Smooth muscle cell (in vitro differentiated cells): ENCODE measurements around the gene ACTR6. TPM values are rescaled to one million over a fixed set of nuclear protein-coding genes. Genes with fewer than 3 reads are reported as not detected.

Source experiments
- DNase-seq: peaks from one replicate; lab custom pipeline; 2025; ENCODE audit not compliant: unreplicated experiment; lab: John Stamatoyannopoulos, UW
- H2AFZ ChIP-seq: fragments of 200-600 bp; sonication (generic); 2 replicates; pipeline ENCODE4 v1.6.0; 2016; ENCODE audit warnings: antibody characterized with exemption, low read depth, mild to moderate bottlenecking
- H3F3A ChIP-seq: fragments of 200-600 bp; sonication (generic); 2 replicates; pipeline ENCODE4 v1.6.0; 2017; ENCODE audit warnings: antibody characterized with exemption, low read depth
- H3K27ac ChIP-seq: fragments of 200-600 bp; sonication (generic); 2 replicates; pipeline ENCODE4 v1.5.1; 2016; ENCODE audit warnings: low read depth, mild to moderate bottlenecking
- H3K27me3 ChIP-seq: fragments of 200-600 bp; sonication (generic); 2 replicates; pipeline ENCODE4 v1.6.1; 2016; ENCODE audit warnings: low read depth, mild to moderate bottlenecking
- H3K36me3 ChIP-seq: fragments of 200-600 bp; sonication (generic); 2 replicates; pipeline ENCODE4 v1.5.1; 2016; ENCODE audit warnings: low read depth
- H3K4me1 ChIP-seq: fragments of 200-600 bp; sonication (generic); 2 replicates; pipeline ENCODE4 v1.5.1; 2016; ENCODE audit warnings: low read depth
- H3K4me2 ChIP-seq: fragments of 200-600 bp; sonication (generic); 2 replicates; pipeline ENCODE4 v1.6.0; 2016; ENCODE audit warnings: mild to moderate bottlenecking
- H3K4me3 ChIP-seq: fragments of 200-600 bp; sonication (generic); 2 replicates; pipeline ENCODE4 v1.5.1; 2016; ENCODE audit warnings: mild to moderate bottlenecking
- H3K79me2 ChIP-seq: fragments of 200-600 bp; sonication (generic); 2 replicates; pipeline ENCODE4 v1.6.0; 2016; ENCODE audit warnings: low read depth, mild to moderate bottlenecking
- H3K9ac ChIP-seq: fragments of 200-600 bp; sonication (generic); 2 replicates; pipeline ENCODE4 v1.6.0; 2016; ENCODE audit warnings: low read depth
- H3K9me3 ChIP-seq: fragments of 200-600 bp; sonication (generic); replicated peaks from 2 replicates; pipeline ENCODE4 v1.5.1; 2016; ENCODE audit warnings: low read depth
- H4K20me1 ChIP-seq: fragments of 200-600 bp; sonication (generic); 2 replicates; pipeline ENCODE4 v1.6.0; 2016; ENCODE audit warnings: low read depth
- WGBS: methylation state at CpG from one replicate; pipeline ENCODE4 v1.1.7; 2016; ENCODE audit warnings: low lambda C conversion rate; 5-methylcytosine and 5-hydroxymethylcytosine counted together
- polyA plus RNA-seq: library from polyadenylated mRNA; unstranded; fragments of >200 nt; fragmentation: Nextera tagmentation; extraction: Ambion mirVana; gene quantifications from 2 replicates; pipeline ENCODE4 v1.2.1, GENCODE V29; 2016
- total RNA-seq: library from RNA; depleted of rRNA; stranded (reverse); fragments of >200 nt; gene quantifications from 2 replicates; pipeline ENCODE4 v1.2.3, GENCODE V29; 2014
- TF ChIP-seq, protein P1 (sequence below): fragments of 200-600 bp; sonication (generic); IDR thresholded peaks from 2 replicates; pipeline ENCODE4 v1.5.1; 2017; ENCODE audit warnings: borderline replicate concordance, mild to moderate bottlenecking, antibody characterized with exemption; ENCODE audit not compliant: insufficient read depth, poor library complexity, severe bottlenecking

The ACTR6 gene
- total and polyA plus RNA-seq, 2 experiments from 2014 or later = 21.7 to 27.3 TPM

DNA sequence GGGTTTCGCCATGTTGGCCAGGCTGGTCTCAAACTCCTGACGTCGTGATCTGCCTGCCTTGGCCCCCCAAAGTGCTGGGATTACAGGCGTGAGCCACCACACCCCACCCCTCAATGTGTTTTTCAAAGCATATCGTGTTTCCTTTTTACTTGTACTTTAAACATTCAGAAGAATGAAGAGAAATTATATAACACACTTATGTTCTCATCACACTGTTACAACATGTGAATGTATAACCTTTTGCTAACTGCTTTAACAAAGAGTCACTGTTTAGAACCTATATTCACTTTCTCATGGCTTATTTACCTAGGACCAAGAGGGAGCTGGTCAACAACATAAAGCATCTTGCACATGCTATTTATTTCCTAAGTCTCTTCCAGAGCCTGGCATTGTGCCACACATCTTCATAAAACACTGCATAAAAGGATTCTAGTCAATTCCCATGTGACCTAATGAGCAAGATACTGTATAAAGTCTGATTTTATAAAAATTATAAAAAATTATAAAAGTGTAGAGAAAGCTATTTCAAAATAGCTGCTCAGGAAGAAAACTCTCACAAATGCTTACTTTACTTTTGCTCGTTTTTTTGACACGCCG lies 16.0 kb upstream of the ACTR6 start:
- Histone ChIP-seq H3K4me2 (no peak overlapping the region), H2AFZ (no peak overlapping the region), H3K27me3 (no peaks in the 10 kb centered on the region), H3K36me3 (no peaks in the 10 kb centered on the region), H3K9ac (no peak overlapping the region), H3K79me2 (no peaks in the 10 kb centered on the region), H3K4me3 (no peak overlapping the region), H3K27ac (no peak overlapping the region), H3F3A (no peaks in the 10 kb centered on the region), H4K20me1 (no peaks in the 10 kb centered on the region), H3K9me3 (no peaks in the 10 kb centered on the region), H3K4me1 (no peaks in the 10 kb centered on the region)
- 94% methylated on average over 8 of the region's 8 CpGs for WGBS
- TF ChIP-seq, protein P1, sequence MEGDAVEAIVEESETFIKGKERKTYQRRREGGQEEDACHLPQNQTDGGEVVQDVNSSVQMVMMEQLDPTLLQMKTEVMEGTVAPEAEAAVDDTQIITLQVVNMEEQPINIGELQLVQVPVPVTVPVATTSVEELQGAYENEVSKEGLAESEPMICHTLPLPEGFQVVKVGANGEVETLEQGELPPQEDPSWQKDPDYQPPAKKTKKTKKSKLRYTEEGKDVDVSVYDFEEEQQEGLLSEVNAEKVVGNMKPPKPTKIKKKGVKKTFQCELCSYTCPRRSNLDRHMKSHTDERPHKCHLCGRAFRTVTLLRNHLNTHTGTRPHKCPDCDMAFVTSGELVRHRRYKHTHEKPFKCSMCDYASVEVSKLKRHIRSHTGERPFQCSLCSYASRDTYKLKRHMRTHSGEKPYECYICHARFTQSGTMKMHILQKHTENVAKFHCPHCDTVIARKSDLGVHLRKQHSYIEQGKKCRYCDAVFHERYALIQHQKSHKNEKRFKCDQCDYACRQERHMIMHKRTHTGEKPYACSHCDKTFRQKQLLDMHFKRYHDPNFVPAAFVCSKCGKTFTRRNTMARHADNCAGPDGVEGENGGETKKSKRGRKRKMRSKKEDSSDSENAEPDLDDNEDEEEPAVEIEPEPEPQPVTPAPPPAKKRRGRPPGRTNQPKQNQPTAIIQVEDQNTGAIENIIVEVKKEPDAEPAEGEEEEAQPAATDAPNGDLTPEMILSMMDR = no peak
- DNase-seq = no peak

DNA sequence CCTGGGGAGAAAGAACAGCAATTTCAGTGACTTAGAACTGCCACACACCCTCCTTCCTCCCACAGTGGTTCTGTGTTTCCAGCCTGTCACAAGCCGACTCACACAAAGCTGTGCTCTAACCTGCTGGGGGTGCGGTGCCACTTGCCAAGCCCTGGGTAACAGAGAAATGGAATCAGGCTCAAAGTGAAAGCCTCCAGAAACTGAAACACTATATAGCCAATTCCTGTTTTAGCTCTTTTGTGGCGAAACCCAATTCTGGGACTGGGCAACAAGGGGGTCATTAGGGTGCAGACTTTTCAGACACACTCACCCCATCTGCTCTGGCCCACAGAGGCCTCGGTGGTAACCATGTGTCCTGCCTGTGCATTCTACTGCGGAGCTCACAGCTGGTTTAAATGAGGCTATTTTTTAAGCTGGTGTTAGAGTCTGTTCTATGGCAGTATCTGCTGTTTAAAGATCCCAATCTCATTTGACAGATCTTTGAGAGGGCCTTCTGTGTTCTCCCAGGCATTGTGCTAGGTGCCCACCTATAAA lies 15.2 kb upstream of the ACTR6 start:
- TF ChIP-seq, protein P1 = no peak
- 75% methylated on average over 5 of the region's 5 CpGs for WGBS

DNA sequence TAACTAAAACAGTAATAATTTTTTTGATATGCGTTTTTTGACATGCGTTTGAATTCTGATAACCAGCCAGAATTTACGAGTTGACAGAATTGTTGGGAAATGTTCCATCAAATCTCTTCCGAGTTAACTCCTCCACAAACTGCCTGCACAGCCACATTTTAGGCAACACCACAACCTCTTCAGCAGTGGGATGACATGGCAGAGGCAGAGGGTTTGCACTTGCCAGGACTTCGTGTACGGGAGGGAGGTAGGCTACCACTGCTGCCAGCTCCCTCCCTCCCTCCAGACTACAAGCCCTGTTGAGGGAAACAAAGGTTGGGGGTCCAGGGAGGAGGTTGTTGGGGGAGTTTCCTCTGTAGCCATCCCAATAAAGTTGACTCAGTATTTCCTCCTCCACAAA lies 14.5 kb upstream of the ACTR6 start:
- H3K36me3 ChIP-seq = no peaks in the 10 kb centered on the region
- no peaks in the 10 kb centered on the region for H3K79me2 ChIP-seq
- H3K27me3 ChIP-seq = no peaks in the 10 kb centered on the region
- no peak overlapping the region for H3K4me2 ChIP-seq
- no peaks in the 10 kb centered on the region for H3K4me1 ChIP-seq
- no peak for DNase-seq
- 67% methylated on average over 6 of the region's 6 CpGs for WGBS
- H2AFZ ChIP-seq = no peak overlapping the region
- TF ChIP-seq, protein P1 = no peak
- H4K20me1 ChIP-seq = no peaks in the 10 kb centered on the region
- no peaks in the 10 kb centered on the region for H3K9me3 ChIP-seq
- H3K4me3 ChIP-seq = no peak overlapping the region
- no peaks in the 10 kb centered on the region for H3F3A ChIP-seq
- H3K27ac ChIP-seq = no peak overlapping the region
- no peak overlapping the region for H3K9ac ChIP-seq

More for the DNA sequence above, 15.2 kb upstream of the ACTR6 start:
- no peak for DNase-seq
- no peak overlapping the region for H3K9ac ChIP-seq
- H3K36me3 ChIP-seq = no peaks in the 10 kb centered on the region
- no peaks in the 10 kb centered on the region for H3F3A ChIP-seq
- no peak overlapping the region for H3K4me3 ChIP-seq
- no peak overlapping the region for H3K4me2 ChIP-seq
- H3K27ac ChIP-seq = no peak overlapping the region
- no peaks in the 10 kb centered on the region for H3K9me3 ChIP-seq
- no peaks in the 10 kb centered on the region for H4K20me1 ChIP-seq
- no peak overlapping the region for H2AFZ ChIP-seq
- H3K27me3 ChIP-seq = no peaks in the 10 kb centered on the region
- no peaks in the 10 kb centered on the region for H3K4me1 ChIP-seq
- no peaks in the 10 kb centered on the region for H3K79me2 ChIP-seq

DNA sequence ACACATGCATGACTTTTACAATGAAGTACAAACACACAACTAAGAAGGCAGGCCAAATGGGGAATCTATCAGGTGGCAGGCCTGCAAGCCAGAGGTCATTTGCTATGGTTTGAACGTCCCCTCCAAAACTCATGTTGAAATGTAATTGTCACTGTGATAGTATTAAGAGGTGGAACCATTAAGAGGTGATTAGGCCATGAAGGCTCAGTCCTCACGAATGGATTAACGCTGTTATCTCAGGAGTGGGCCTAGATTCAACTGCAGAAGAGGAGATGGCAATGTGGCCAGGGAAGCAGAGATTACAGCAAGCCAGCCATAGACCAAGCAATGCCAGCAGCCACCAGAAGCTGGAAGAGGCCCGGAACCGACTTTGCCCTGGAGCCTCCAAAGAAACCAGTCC lies 13.5 kb upstream of the ACTR6 start:
- Histone ChIP-seq H3K4me1 (no peaks in the 10 kb centered on the region), H3K9me3 (no peaks in the 10 kb centered on the region), H3K9ac (no peak overlapping the region), H3K27ac (no peak overlapping the region), H3K27me3 (no peaks in the 10 kb centered on the region), H3K79me2 (no peaks in the 10 kb centered on the region), H3F3A (no peaks in the 10 kb centered on the region), H3K4me3 (no peak overlapping the region), H3K36me3 (no peaks in the 10 kb centered on the region), H4K20me1 (no peaks in the 10 kb centered on the region), H3K4me2 (no peak overlapping the region), H2AFZ (no peak overlapping the region)
- DNase-seq = no peak
- TF ChIP-seq, protein P1 = no peak
- 93% methylated on average over 5 of the region's 5 CpGs for WGBS
